Trophoblast cell (in vitro differentiated cells and primary cell): ENCODE data around the gene ATXN2.
"Not testable (repeated sequence)": the region's sequence is repeated elsewhere in the genome, so short reads cannot be mapped to it uniquely, and the experiment has no call there.

Source experiments
- DNase-seq, 2 donors: peaks; one replicate each; pipeline ENCODE4 v3.0.0-alpha.2; 2016
- H2AFZ ChIP-seq: 2 replicates; pipeline ENCODE4 v1.6.1; 2013; ENCODE audit warnings: low read length, moderate library complexity, mild to moderate bottlenecking; ENCODE audit not compliant: insufficient read depth, poor library complexity
- H2AK5ac ChIP-seq: 2 replicates; pipeline ENCODE4 v1.6.1; 2013; ENCODE audit warnings: mild to moderate bottlenecking, low read length
- H2BK120ac ChIP-seq: 2 replicates; pipeline ENCODE4 v1.6.1; 2013; ENCODE audit warnings: low read length, mild to moderate bottlenecking, moderate library complexity; ENCODE audit not compliant: insufficient read depth, poor library complexity
- H2BK12ac ChIP-seq: 2 replicates; pipeline ENCODE4 v1.6.1; 2013; ENCODE audit warnings: mild to moderate bottlenecking, low read length, moderate library complexity
- H2BK5ac ChIP-seq: 2 replicates; pipeline ENCODE4 v1.6.1; 2013; ENCODE audit warnings: low read length, low read depth, moderate library complexity, mild to moderate bottlenecking; ENCODE audit not compliant: poor library complexity
- H3K14ac ChIP-seq: 2 replicates; pipeline ENCODE4 v1.6.1; 2013; ENCODE audit warnings: mild to moderate bottlenecking, low read length
- H3K18ac ChIP-seq: 2 replicates; pipeline ENCODE4 v1.6.1; 2013; ENCODE audit warnings: mild to moderate bottlenecking, low read length
- H3K23ac ChIP-seq: 2 replicates; pipeline ENCODE4 v1.6.1; 2013; ENCODE audit warnings: low read length
- H3K27ac ChIP-seq: 2 replicates; pipeline ENCODE4 v1.5.1; 2013; ENCODE audit warnings: low read depth, mild to moderate bottlenecking, inconsistent platforms, low read length, moderate library complexity
- H3K27me3 ChIP-seq: 2 replicates; pipeline ENCODE4 v1.6.1; 2013; ENCODE audit warnings: inconsistent platforms, mild to moderate bottlenecking, low read length, moderate library complexity; ENCODE audit not compliant: insufficient read depth
- H3K36me3 ChIP-seq, 2 experiments: 1 replicate in 1 of 2; 2 replicates in 1 of 2; pipeline ENCODE4 v1.6.1; 2013; ENCODE audit warnings: low read length in 2 of 2, mild to moderate bottlenecking in 2 of 2, moderate library complexity in 1 of 2; ENCODE audit not compliant: insufficient read depth in 2 of 2, control insufficient read depth in 1 of 2
- H3K4ac ChIP-seq: 2 replicates; pipeline ENCODE4 v1.6.1; 2013; ENCODE audit warnings: low read depth, mild to moderate bottlenecking, low read length, moderate library complexity
- H3K4me1 ChIP-seq, 2 experiments: 1 replicate in 1 of 2; 2 replicates in 1 of 2; pipeline ENCODE4 v1.6.1; 2013; ENCODE audit warnings: low read length in 2 of 2, mild to moderate bottlenecking in 2 of 2, moderate library complexity in 1 of 2; ENCODE audit not compliant: insufficient read depth in 2 of 2, control insufficient read depth in 1 of 2
- H3K4me2 ChIP-seq: 2 replicates; pipeline ENCODE4 v1.6.1; 2013; ENCODE audit warnings: inconsistent platforms, mild to moderate bottlenecking, low read length, moderate library complexity
- H3K4me3 ChIP-seq: 2 replicates; pipeline ENCODE4 v1.5.1; 2013; ENCODE audit warnings: mild to moderate bottlenecking, low read depth, low read length, inconsistent platforms
- H3K79me1 ChIP-seq: one replicate; pipeline ENCODE4 v1.6.1; 2013; ENCODE audit warnings: low read length
- H3K79me2 ChIP-seq: 2 replicates; pipeline ENCODE4 v1.6.1; 2013; ENCODE audit warnings: low read length, mild to moderate bottlenecking; ENCODE audit not compliant: control insufficient read depth, insufficient read depth, poor library complexity
- H3K9ac ChIP-seq: 2 replicates; pipeline ENCODE4 v1.6.1; 2013; ENCODE audit warnings: mild to moderate bottlenecking, low read length
- H3K9me3 ChIP-seq: 2 replicates; pipeline ENCODE4 v1.6.1; 2013; ENCODE audit warnings: low read depth, mild to moderate bottlenecking, control low read depth, inconsistent platforms, low read length; ENCODE audit not compliant: insufficient read depth
- H4K12ac ChIP-seq: 2 replicates; pipeline ENCODE4 v1.6.1; 2013; ENCODE audit warnings: low read depth, mild to moderate bottlenecking, low read length, moderate library complexity
- H4K8ac ChIP-seq: 2 replicates; pipeline ENCODE4 v1.6.1; 2013; ENCODE audit warnings: low read depth, mild to moderate bottlenecking, low read length, moderate library complexity
- H4K91ac ChIP-seq: one replicate; pipeline ENCODE4 v1.6.1; 2013; ENCODE audit warnings: low read depth, mild to moderate bottlenecking, low read length, moderate library complexity
- WGBS: extraction: QIAGEN DNeasy Blood & Tissue Kit; methylation state at CpG from one replicate; pipeline ENCODE4 v1.1.7; 2013; ENCODE audit warnings: missing lambda C conversion rate; ENCODE audit not compliant: insufficient read length, insufficient coverage; ENCODE audit errors: extremely low coverage; 5-methylcytosine and 5-hydroxymethylcytosine counted together

ATXN2 gene

GRCh38 chr12:111602857-111603256 is 3.7 kb upstream of the ATXN2 start:
- WGBS: no CpG with 5 or more reads among the region's 11 CpGs

GRCh38 chr12:111602348-111602747 is 3.2 kb upstream of the ATXN2 start:
- peak; percentile 21 to 73 for DNase-seq
- no CpG with 5 or more reads among the region's 2 CpGs for WGBS
- H3K9me3 ChIP-seq: peaks cover 2% of the 10 kb centered on the region

More at GRCh38 chr12:111602857-111603256, 3.7 kb upstream of the ATXN2 start:
- not testable (repeated sequence) for H4K12ac ChIP-seq, H3K9me3 ChIP-seq, H4K8ac ChIP-seq, H2AFZ ChIP-seq, H3K4me2 ChIP-seq, H3K14ac ChIP-seq, H3K36me3 ChIP-seq, H3K27ac ChIP-seq, H3K4me3 ChIP-seq, H3K9ac ChIP-seq, DNase-seq, H4K91ac ChIP-seq, H3K18ac ChIP-seq, H3K27me3 ChIP-seq, H2BK120ac ChIP-seq, H2BK5ac ChIP-seq, H2BK12ac ChIP-seq, H2AK5ac ChIP-seq, H3K23ac ChIP-seq, H3K4ac ChIP-seq, H3K4me1 ChIP-seq
- Histone ChIP-seq H3K79me2 (peaks cover 14% of the 10 kb centered on the region), H3K79me1 (peaks cover 19% of the 10 kb centered on the region)

GRCh38 chr12:111600986-111601385 is 1.9 kb upstream of the ATXN2 start:
- not testable (repeated sequence) for H3K9ac ChIP-seq, H2BK5ac ChIP-seq, H3K9me3 ChIP-seq, H3K4ac ChIP-seq, H2AFZ ChIP-seq, H2AK5ac ChIP-seq, H3K14ac ChIP-seq, H2BK120ac ChIP-seq, H4K8ac ChIP-seq, H3K18ac ChIP-seq, H3K23ac ChIP-seq, H3K36me3 ChIP-seq, H3K4me1 ChIP-seq, H3K4me2 ChIP-seq, H4K12ac ChIP-seq, H2BK12ac ChIP-seq, DNase-seq, H3K27me3 ChIP-seq, H3K27ac ChIP-seq, H3K4me3 ChIP-seq, H4K91ac ChIP-seq
- Histone ChIP-seq H3K79me2 (peaks cover 20% of the 10 kb centered on the region), H3K79me1 (peaks cover 25% of the 10 kb centered on the region)
- WGBS: no CpG with 5 or more reads among the region's 12 CpGs

More at GRCh38 chr12:111602348-111602747, 3.2 kb upstream of the ATXN2 start:
- Histone ChIP-seq H3K79me2 (peaks cover 19% of the 10 kb centered on the region), H4K91ac (no peak overlapping the region), H3K4me2 (no peak overlapping the region), H4K8ac (no peak overlapping the region), H3K23ac (no peak overlapping the region), H3K27ac (no peak overlapping the region), H2BK5ac (no peak overlapping the region), H3K4me1 (peaks cover 0 to 2% of the 10 kb centered on the region in 2 experiments), H3K14ac (no peak overlapping the region), H2BK12ac (no peak overlapping the region), H3K27me3 (no peaks in the 10 kb centered on the region), H3K79me1 (peaks cover 24% of the 10 kb centered on the region), H3K18ac (no peak overlapping the region), H2AK5ac (no peak overlapping the region), H2BK120ac (no peak overlapping the region), H3K9ac (no peak overlapping the region), H2AFZ (no peak overlapping the region), H3K4ac (no peak overlapping the region), H3K4me3 (no peak overlapping the region), H4K12ac (no peak overlapping the region), H3K36me3 (no peaks in the 10 kb centered on the region)

GRCh38 chr12:111600205-111600642 is 1.1 kb upstream of the ATXN2 start:
- Histone ChIP-seq H3K4me1 (peaks cover 0 to 2% of the 10 kb centered on the region in 2 experiments), H3K4me2 (peak overlapping the region; percentile 99), H3K36me3 (peaks cover 0 to 3% of the 10 kb centered on the region in 2 experiments), H3K14ac (no peak overlapping the region), H3K4me3 (no peak overlapping the region), H3K79me2 (peaks cover 24% of the 10 kb centered on the region), H3K27ac (peak overlapping the region; percentile 100), H3K27me3 (no peaks in the 10 kb centered on the region), H2AFZ (no peak overlapping the region), H3K79me1 (peaks cover 25% of the 10 kb centered on the region), H4K12ac (no peak overlapping the region), H2BK12ac (no peak overlapping the region), H4K8ac (no peak overlapping the region), H3K18ac (no peak overlapping the region), H3K4ac (no peak overlapping the region), H4K91ac (no peak overlapping the region), H3K23ac (no peak overlapping the region), H3K9ac (peak overlapping the region; percentile 80), H2BK120ac (no peak overlapping the region), H2BK5ac (no peak overlapping the region), H3K9me3 (peaks cover 2% of the 10 kb centered on the region), H2AK5ac (no peak overlapping the region)
- no peak for DNase-seq
- WGBS: no CpG with 5 or more reads among the region's 5 CpGs
